Gastrocnemius medialis (tissue), 4 donors: ENCODE measurements around the gene ARID4A.
A peak's percentile ranks its signal among the peaks of the same experiment; 100 is the strongest.

ENCODE experiments used
- POLR2A ChIP-seq, 2 donors: fragments of 450-650 bp; IDR thresholded peaks; one replicate each; pipeline ENCODE4 v1.6.1; 2017; ENCODE audit warnings: antibody characterized with exemption in 2 of 2, mild to moderate bottlenecking in 2 of 2, moderate library complexity in 2 of 2
- TF ChIP-seq, protein P1 (sequence below), 5 experiments: fragments of 450-650 bp in 3 of 5; fragments of 200-600 bp in 2 of 5; sonication (generic) in 2 of 5; IDR thresholded peaks in 4 of 5; conservative IDR thresholded peaks in 1 of 5; 1 replicate in 4 of 5; 2 replicates in 1 of 5; pipeline ENCODE4 v1.5.1; 2016 to 2019; ENCODE audit warnings: antibody characterized with exemption in 5 of 5, mild to moderate bottlenecking in 3 of 5, moderate library complexity in 3 of 5

DNA sequence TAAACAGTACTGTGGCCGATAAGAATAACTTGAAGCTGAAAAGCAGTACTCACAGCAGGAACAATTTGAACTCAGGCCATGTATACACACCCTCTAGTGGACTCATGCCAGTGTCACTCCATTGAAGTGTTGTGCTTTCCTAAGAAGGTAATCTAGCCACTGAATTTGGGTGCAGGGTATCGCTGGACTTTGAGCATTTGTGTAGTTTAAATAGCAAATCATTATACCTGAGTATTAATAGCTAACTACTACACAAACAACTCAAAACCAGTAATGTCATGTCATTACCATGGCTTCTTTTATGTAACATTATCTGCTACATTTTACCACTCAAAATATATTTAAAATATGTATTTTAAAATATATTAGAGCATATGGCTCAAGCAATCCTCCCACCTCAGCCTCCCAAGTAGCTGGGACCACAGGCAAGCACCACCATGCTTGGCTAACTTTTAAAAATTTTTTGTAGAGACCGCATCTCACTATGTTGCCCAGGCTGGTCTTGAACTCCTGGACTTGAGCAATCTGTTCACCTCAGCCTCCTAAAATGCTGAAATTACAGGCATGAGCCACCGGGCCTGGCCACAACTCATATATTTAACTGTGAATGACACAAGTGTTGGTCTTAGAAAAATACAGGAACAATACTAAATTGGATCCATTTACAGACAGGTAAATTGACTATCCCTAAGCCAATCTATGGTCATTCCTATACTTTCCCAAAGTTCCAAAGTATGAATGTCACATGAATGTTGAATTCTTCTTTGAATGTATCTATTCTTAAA, 25.6 kb upstream of the ARID4A start:
- TF ChIP-seq, protein P1, sequence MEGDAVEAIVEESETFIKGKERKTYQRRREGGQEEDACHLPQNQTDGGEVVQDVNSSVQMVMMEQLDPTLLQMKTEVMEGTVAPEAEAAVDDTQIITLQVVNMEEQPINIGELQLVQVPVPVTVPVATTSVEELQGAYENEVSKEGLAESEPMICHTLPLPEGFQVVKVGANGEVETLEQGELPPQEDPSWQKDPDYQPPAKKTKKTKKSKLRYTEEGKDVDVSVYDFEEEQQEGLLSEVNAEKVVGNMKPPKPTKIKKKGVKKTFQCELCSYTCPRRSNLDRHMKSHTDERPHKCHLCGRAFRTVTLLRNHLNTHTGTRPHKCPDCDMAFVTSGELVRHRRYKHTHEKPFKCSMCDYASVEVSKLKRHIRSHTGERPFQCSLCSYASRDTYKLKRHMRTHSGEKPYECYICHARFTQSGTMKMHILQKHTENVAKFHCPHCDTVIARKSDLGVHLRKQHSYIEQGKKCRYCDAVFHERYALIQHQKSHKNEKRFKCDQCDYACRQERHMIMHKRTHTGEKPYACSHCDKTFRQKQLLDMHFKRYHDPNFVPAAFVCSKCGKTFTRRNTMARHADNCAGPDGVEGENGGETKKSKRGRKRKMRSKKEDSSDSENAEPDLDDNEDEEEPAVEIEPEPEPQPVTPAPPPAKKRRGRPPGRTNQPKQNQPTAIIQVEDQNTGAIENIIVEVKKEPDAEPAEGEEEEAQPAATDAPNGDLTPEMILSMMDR (IDR thresholded peaks at IDR 0.05 in 4 of 5, conservative IDR thresholded peaks at IDR 0.05 in 1 of 5), result peak in 1 of 5 experiments; percentile 7
- TF ChIP-seq POLR2A (IDR thresholded peaks at IDR 0.05), result no peak
